DMS79 treated with DMSO at 0.1 percent for 48 hours (cell line): ENCODE results near the gene SAMMSON.

Source experiments
- DNase-seq: peaks from one replicate; lab custom pipeline; 2025; lab: John Stamatoyannopoulos, UW

Gene SAMMSON

DNA sequence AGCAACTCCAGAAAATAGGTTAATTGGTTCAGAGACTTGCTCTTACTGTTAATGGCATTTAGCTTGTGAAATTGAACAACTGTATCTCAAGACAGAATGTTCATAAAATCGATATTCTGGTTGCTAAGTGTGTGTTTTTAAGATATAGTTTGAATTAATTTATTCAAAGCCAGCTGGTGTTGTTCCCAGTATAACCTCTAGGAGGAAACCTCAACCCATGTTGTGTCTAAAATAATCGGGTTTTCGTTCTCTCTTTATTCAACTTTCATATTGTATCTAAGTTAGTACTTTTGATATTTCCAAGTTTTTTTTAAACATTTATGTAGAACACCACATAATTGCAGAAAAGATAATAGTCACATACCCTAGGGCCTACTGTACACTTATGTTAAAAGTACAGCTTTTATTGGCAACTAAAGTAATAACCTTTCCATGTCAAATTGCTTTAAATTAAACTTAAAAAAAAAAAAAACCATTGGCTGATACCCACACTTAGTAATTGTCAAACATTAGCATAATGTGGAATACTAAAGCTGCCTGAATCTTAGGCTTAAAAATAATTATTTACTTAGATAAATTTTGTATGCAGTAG lies 90.9 kb downstream of the SAMMSON start:
- no peak for DNase-seq

DNA sequence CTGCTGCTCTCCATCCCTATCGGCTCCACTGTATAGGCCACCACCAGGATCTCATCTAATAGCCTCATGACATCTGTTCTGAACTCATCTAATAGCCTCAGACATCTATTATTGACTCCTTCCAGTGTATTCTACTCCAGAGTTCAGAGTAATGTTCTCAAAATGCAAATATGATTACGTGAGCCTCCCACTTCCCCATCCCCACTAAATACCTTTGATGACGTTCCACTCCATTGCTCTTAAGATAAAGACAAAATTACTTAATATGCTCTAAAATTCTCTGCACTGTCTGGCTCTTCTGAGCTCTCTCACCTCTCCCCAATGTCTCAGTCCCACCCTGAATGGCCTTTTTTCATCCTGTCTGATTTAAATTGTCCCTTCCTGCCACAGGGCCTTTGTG lies 94.7 kb downstream of the SAMMSON start:
- DNase-seq: no peak

- DNase-seq: no peak
These were observed 95.7 kb downstream of the SAMMSON start for GRCh38 chr3:70095260-70095659.

GRCh38 chr3:70096376-70097066 lies 97.0 kb downstream of the SAMMSON start:
- no peak for DNase-seq

GRCh38 chr3:70097084-70097483 lies 97.6 kb downstream of the SAMMSON start:
- DNase-seq: no peak

GRCh38 chr3:70108072-70108471 lies 108.5 kb downstream of the SAMMSON start:
- DNase-seq: no peak

DNA sequence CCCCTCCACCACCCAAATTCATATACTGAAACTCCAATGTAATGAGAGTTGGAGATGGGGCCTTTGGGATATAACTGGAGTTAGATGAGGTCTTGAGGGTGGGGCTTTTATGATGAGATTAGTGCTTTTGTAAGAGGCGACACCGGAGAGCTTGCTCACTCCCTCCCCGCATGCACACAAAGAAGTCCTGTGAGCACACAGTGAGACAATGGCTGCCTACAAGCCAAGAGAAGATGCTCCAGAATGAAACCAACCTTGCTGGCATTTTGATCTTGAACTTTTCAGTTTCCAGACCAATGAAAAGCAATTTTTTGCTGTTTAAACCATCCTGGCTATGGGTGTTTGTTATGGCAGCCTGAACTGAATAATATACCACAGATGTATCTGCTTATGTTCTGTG lies 109.0 kb downstream of the SAMMSON start:
- DNase-seq: no peak

- no peak for DNase-seq
These were observed 110.5 kb downstream of the SAMMSON start for GRCh38 chr3:70110066-70110465.

- DNase-seq: no peak
These were observed 111.9 kb downstream of the SAMMSON start for GRCh38 chr3:70111411-70111810.

DNA sequence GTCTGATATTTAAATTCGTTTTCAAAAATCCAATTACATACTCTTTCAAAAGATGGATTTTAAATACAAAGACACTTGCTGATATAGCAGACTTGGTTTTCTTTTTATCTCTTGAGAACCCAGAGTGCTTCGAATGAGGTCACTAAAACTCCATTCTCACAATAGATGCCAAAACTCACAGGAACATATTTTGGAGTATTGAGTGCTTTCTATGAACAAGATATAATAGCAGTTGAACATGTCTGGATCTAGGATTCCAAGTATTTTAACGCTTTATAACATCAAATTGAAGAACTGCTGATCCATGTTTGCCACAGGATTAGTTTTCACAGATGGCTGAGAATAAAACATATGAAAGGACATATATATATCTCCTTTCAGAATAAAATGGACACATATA lies 113.2 kb downstream of the SAMMSON start:
- no peak for DNase-seq

- DNase-seq: no peak
These were observed 114.9 kb downstream of the SAMMSON start for GRCh38 chr3:70114431-70114830.

DNA sequence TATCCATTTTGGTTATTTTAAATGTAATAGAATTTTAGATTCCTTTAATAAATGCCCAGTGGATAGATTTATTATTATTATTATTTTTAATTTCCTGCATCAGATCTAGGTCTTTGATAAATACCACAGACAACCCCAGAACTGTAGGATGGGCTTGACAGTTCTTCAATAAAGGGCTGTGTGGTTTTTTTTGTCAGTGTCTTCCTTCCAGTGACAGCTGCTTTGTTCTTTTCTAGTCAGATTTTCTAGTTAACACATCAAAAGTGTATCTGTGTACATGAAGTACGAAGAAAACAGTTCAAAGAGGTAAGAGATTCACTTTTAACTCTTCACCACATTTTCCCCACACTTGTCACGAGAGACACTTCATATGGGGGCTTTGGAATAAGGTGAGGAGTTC lies 120.3 kb downstream of the SAMMSON start:
- DNase-seq: no peak
